Ishikawa (cell line): ENCODE results near the gene DENND5A.

Source experiments
- CEBPB ChIP-seq: IDR thresholded peaks from 2 replicates; pipeline ENCODE4 v1.6.1; 2012
- CREB1 ChIP-seq: IDR thresholded peaks from 2 replicates; pipeline ENCODE4 v1.6.1; 2012; ENCODE audit warnings: low read depth
- EGR1 ChIP-seq: IDR thresholded peaks from 2 replicates; pipeline ENCODE4 v1.6.1; 2012
- EP300 ChIP-seq: IDR thresholded peaks from 2 replicates; pipeline ENCODE4 v1.6.1; 2012; ENCODE audit warnings: borderline replicate concordance
- FOXM1 ChIP-seq: IDR thresholded peaks from 2 replicates; pipeline ENCODE4 v1.6.1; 2012; ENCODE audit warnings: low read depth, borderline replicate concordance
- NFIC ChIP-seq: IDR thresholded peaks from 2 replicates; pipeline ENCODE4 v1.6.1; 2012
- RAD21 ChIP-seq: IDR thresholded peaks from 2 replicates; pipeline ENCODE4 v1.6.1; 2012; ENCODE audit warnings: low read depth
- REST ChIP-seq: IDR thresholded peaks from 2 replicates; pipeline ENCODE4 v1.6.1; 2012; ENCODE audit warnings: low read depth, mild to moderate bottlenecking
- TAF1 ChIP-seq: IDR thresholded peaks from 2 replicates; pipeline ENCODE4 v1.6.1; 2012; ENCODE audit warnings: low read depth, mild to moderate bottlenecking
- TCF12 ChIP-seq: IDR thresholded peaks from 2 replicates; pipeline ENCODE4 v1.6.1; 2012; ENCODE audit warnings: low read depth
- TEAD4 ChIP-seq: IDR thresholded peaks from 2 replicates; pipeline ENCODE4 v1.6.1; 2012
- YY1 ChIP-seq: IDR thresholded peaks from 2 replicates; pipeline ENCODE4 v1.6.1; 2012; ENCODE audit warnings: low read depth
- ZBTB7A ChIP-seq: IDR thresholded peaks from 2 replicates; pipeline ENCODE4 v1.6.1; 2012; ENCODE audit warnings: low read depth
- TF ChIP-seq, protein P1 (sequence below): IDR thresholded peaks from 2 replicates; pipeline ENCODE4 v1.6.1; 2012
- TF ChIP-seq, protein P2 (sequence below): IDR thresholded peaks from 2 replicates; pipeline ENCODE4 v1.6.1; 2012

The DENND5A gene

GRCh38 chr11:9219572-9219971, 45.6 kb downstream of the DENND5A start:
- TF ChIP-seq YY1 (no peak), CEBPB (peak; percentile 90), CREB1 (no peak), FOXM1 (no peak), TEAD4 (peak; percentile 26; the same call in 1 of the 2 replicates), TAF1 (no peak), REST (no peak), ZBTB7A (no peak), NFIC (peak; percentile 43; the same call in 1 of the 2 replicates), EGR1 (no peak), TCF12 (no peak), EP300 (peak; percentile 26; the same call in 1 of the 2 replicates), RAD21 (no peak)
- TF ChIP-seq, protein P1, sequence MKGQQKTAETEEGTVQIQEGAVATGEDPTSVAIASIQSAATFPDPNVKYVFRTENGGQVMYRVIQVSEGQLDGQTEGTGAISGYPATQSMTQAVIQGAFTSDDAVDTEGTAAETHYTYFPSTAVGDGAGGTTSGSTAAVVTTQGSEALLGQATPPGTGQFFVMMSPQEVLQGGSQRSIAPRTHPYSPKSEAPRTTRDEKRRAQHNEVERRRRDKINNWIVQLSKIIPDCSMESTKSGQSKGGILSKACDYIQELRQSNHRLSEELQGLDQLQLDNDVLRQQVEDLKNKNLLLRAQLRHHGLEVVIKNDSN: no peak
- TF ChIP-seq, protein P2, sequence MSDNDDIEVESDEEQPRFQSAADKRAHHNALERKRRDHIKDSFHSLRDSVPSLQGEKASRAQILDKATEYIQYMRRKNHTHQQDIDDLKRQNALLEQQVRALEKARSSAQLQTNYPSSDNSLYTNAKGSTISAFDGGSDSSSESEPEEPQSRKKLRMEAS: no peak

GRCh38 chr11:9219115-9219514, 46.0 kb downstream of the DENND5A start:
- TF ChIP-seq FOXM1 (no peak), NFIC (no peak), TCF12 (no peak), ZBTB7A (no peak), TAF1 (no peak), EGR1 (no peak), CEBPB (no peak)

DNA sequence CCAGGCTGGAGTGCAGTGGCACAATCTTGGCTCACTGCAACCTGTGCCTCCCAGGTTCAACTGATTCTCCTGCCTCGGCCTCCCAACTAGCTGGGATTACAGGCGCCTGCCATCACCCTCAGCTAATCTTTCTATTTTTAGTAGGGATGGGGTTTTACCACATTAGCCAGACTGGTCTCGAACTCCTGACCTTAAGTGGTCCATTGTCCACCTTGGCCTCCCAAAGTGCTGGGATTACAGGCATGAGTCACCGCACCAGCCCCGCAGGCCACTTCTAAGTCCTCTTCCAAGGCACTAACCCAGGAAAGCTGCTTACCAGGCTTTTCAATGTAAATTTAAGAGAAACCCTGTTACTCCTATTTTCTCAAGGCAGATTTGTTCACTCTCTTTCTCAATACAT, 50.4 kb downstream of the DENND5A start:
- TF ChIP-seq EP300 (no peak), NFIC (no peak), TCF12 (no peak), RAD21 (no peak), FOXM1 (no peak), TAF1 (no peak), ZBTB7A (no peak), YY1 (no peak), CEBPB (no peak), REST (no peak)
- TF ChIP-seq, protein P2: no peak
- TF ChIP-seq, protein P1: no peak

DNA sequence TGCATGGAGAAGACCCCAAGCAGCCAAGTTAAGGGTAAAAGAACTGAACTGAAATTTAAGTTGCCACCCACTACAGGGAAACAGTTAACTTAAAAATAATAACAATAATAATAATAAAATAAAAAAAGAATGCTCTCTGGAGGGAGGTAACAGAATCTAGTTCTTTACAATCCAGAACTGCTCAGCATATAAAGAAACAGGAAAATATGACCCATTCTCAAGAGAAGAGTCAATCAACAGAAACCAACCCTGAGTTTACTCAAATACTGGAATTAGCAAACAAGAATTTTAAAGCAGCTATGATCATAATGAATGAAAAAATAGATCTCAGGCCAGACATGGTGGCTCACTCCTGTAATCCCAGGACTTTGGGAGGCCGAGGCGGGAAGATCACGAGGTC, 53.8 kb downstream of the DENND5A start:
- TF ChIP-seq TCF12: no peak
- TF ChIP-seq TEAD4: no peak
- no peak for TF ChIP-seq CREB1
- TF ChIP-seq, protein P2: no peak
- TF ChIP-seq EP300: no peak
- no peak for TF ChIP-seq NFIC

GRCh38 chr11:9210922-9211320, 54.2 kb downstream of the DENND5A start:
- no peak for TF ChIP-seq FOXM1
- no peak for TF ChIP-seq CREB1
- TF ChIP-seq TEAD4: no peak
- no peak for TF ChIP-seq EP300
- TF ChIP-seq YY1: no peak
- TF ChIP-seq ZBTB7A: no peak
- no peak for TF ChIP-seq RAD21
- TF ChIP-seq REST: no peak
